ENCODE data around the gene DNAJC28.

DNA sequence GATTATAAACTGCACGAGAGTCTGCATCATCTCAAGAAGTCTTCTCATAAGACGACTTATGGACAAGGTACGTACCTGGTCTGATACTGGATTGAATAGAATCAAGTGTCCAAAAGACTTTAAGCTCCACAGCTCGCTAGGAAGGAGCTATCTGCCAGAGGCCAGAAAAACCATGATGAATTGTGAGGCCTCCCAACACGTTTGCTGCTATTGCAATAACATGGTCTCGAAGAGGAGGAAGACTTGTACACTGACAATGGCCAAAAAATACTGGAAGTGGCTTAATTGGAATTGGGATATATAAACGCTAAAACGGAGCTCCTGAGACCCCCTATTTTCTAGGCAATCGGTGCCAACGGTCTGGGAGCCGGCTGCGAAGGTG is 534 bp downstream of the DNAJC28 start:
- TF ChIP-seq, protein P1, sequence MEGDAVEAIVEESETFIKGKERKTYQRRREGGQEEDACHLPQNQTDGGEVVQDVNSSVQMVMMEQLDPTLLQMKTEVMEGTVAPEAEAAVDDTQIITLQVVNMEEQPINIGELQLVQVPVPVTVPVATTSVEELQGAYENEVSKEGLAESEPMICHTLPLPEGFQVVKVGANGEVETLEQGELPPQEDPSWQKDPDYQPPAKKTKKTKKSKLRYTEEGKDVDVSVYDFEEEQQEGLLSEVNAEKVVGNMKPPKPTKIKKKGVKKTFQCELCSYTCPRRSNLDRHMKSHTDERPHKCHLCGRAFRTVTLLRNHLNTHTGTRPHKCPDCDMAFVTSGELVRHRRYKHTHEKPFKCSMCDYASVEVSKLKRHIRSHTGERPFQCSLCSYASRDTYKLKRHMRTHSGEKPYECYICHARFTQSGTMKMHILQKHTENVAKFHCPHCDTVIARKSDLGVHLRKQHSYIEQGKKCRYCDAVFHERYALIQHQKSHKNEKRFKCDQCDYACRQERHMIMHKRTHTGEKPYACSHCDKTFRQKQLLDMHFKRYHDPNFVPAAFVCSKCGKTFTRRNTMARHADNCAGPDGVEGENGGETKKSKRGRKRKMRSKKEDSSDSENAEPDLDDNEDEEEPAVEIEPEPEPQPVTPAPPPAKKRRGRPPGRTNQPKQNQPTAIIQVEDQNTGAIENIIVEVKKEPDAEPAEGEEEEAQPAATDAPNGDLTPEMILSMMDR (IDR thresholded peaks at IDR 0.05; ENCODE audit: low read depth, low read length, missing input control) = no peak
- TF ChIP-seq, protein P2, sequence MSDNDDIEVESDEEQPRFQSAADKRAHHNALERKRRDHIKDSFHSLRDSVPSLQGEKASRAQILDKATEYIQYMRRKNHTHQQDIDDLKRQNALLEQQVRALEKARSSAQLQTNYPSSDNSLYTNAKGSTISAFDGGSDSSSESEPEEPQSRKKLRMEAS (IDR thresholded peaks at IDR 0.05) = no peak
- TF ChIP-seq EGR1 (IDR thresholded peaks at IDR 0.05; ENCODE audit: low read depth in 2 of 2) (no peak), HNF4G (IDR thresholded peaks at IDR 0.05) (no peak), RAD21 (IDR thresholded peaks at IDR 0.05) (no peak), TAF1 (conservative IDR thresholded peaks at IDR 0.05) (no peak), YY1 (IDR thresholded peaks at IDR 0.05) (no peak), GABPA (IDR thresholded peaks at IDR 0.05 in 1 of 2, conservative IDR thresholded peaks at IDR 0.05 in 1 of 2) (no peak), RXRA (IDR thresholded peaks at IDR 0.05) (no peak), JUND (IDR thresholded peaks at IDR 0.05) (no peak), SP1 (IDR thresholded peaks at IDR 0.05) (no peak)
- TF ChIP-seq, protein P3, sequence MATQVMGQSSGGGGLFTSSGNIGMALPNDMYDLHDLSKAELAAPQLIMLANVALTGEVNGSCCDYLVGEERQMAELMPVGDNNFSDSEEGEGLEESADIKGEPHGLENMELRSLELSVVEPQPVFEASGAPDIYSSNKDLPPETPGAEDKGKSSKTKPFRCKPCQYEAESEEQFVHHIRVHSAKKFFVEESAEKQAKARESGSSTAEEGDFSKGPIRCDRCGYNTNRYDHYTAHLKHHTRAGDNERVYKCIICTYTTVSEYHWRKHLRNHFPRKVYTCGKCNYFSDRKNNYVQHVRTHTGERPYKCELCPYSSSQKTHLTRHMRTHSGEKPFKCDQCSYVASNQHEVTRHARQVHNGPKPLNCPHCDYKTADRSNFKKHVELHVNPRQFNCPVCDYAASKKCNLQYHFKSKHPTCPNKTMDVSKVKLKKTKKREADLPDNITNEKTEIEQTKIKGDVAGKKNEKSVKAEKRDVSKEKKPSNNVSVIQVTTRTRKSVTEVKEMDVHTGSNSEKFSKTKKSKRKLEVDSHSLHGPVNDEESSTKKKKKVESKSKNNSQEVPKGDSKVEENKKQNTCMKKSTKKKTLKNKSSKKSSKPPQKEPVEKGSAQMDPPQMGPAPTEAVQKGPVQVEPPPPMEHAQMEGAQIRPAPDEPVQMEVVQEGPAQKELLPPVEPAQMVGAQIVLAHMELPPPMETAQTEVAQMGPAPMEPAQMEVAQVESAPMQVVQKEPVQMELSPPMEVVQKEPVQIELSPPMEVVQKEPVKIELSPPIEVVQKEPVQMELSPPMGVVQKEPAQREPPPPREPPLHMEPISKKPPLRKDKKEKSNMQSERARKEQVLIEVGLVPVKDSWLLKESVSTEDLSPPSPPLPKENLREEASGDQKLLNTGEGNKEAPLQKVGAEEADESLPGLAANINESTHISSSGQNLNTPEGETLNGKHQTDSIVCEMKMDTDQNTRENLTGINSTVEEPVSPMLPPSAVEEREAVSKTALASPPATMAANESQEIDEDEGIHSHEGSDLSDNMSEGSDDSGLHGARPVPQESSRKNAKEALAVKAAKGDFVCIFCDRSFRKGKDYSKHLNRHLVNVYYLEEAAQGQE (IDR thresholded peaks at IDR 0.05) = no peak
- TF ChIP-seq, protein P4, sequence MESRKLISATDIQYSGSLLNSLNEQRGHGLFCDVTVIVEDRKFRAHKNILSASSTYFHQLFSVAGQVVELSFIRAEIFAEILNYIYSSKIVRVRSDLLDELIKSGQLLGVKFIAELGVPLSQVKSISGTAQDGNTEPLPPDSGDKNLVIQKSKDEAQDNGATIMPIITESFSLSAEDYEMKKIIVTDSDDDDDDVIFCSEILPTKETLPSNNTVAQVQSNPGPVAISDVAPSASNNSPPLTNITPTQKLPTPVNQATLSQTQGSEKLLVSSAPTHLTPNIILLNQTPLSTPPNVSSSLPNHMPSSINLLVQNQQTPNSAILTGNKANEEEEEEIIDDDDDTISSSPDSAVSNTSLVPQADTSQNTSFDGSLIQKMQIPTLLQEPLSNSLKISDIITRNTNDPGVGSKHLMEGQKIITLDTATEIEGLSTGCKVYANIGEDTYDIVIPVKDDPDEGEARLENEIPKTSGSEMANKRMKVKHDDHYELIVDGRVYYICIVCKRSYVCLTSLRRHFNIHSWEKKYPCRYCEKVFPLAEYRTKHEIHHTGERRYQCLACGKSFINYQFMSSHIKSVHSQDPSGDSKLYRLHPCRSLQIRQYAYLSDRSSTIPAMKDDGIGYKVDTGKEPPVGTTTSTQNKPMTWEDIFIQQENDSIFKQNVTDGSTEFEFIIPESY (IDR thresholded peaks at IDR 0.05) = no peak
- TF ChIP-seq, protein P5, sequence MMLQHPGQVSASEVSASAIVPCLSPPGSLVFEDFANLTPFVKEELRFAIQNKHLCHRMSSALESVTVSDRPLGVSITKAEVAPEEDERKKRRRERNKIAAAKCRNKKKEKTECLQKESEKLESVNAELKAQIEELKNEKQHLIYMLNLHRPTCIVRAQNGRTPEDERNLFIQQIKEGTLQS (IDR thresholded peaks at IDR 0.05) = no peak
